Mesendoderm (in vitro differentiated cells): ENCODE data around the gene GUCA1A.

Experiments
- DNase-seq: peaks from one replicate; pipeline ENCODE4 v3.0.0; 2013
- H2AK5ac ChIP-seq: 2 replicates; pipeline ENCODE4 v1.6.1; 2013; ENCODE audit warnings: low read length, inconsistent platforms
- H2BK120ac ChIP-seq: 2 replicates; pipeline ENCODE4 v1.6.1; 2013; ENCODE audit warnings: low read depth, mild to moderate bottlenecking, low read length, moderate library complexity, mixed read lengths
- H2BK15ac ChIP-seq: replicated peaks from 2 replicates; pipeline ENCODE4 v1.6.1; 2013; ENCODE audit warnings: low read depth, mild to moderate bottlenecking, moderate library complexity
- H2BK5ac ChIP-seq: 2 replicates; pipeline ENCODE4 v1.6.1; 2013; ENCODE audit warnings: low read length, inconsistent platforms
- H3K18ac ChIP-seq: 2 replicates; pipeline ENCODE4 v1.6.1; 2013; ENCODE audit warnings: mild to moderate bottlenecking, low read length, mixed read lengths
- H3K23ac ChIP-seq: one replicate; pipeline ENCODE4 v1.6.1; 2013; ENCODE audit warnings: low read length
- H3K27ac ChIP-seq: 2 replicates; pipeline ENCODE4 v1.5.1; 2013; ENCODE audit warnings: low read depth, mild to moderate bottlenecking, inconsistent platforms, low read length, moderate library complexity
- H3K27me3 ChIP-seq: 2 replicates; pipeline ENCODE4 v1.6.1; 2013; ENCODE audit warnings: low read length, control low read depth, mild to moderate bottlenecking, inconsistent platforms; ENCODE audit not compliant: insufficient read depth, poor library complexity
- H3K36me3 ChIP-seq: 2 replicates; pipeline ENCODE4 v1.6.1; 2013; ENCODE audit warnings: low read length, inconsistent platforms; ENCODE audit not compliant: control insufficient read depth, insufficient read depth
- H3K4ac ChIP-seq: one replicate; pipeline ENCODE4 v1.6.1; 2013; ENCODE audit warnings: low read depth, mild to moderate bottlenecking, low read length, moderate library complexity
- H3K4me1 ChIP-seq: 2 replicates; pipeline ENCODE4 v1.6.1; 2013; ENCODE audit warnings: low read depth, low read length, inconsistent platforms; ENCODE audit not compliant: control insufficient read depth
- H3K4me2 ChIP-seq: 2 replicates; pipeline ENCODE4 v1.6.1; 2013; ENCODE audit warnings: low read length
- H3K4me3 ChIP-seq: 2 replicates; pipeline ENCODE4 v1.5.1; 2013; ENCODE audit warnings: mild to moderate bottlenecking, low read length
- H3K56ac ChIP-seq: one replicate; pipeline ENCODE4 v1.6.1; 2013; ENCODE audit warnings: low read length
- H3K79me1 ChIP-seq: 2 replicates; pipeline ENCODE4 v1.6.1; 2013; ENCODE audit warnings: low read length, inconsistent platforms
- H3K79me2 ChIP-seq: 2 replicates; pipeline ENCODE4 v1.6.1; 2013; ENCODE audit warnings: mild to moderate bottlenecking, low read length; ENCODE audit not compliant: control insufficient read depth, insufficient read depth
- H3K9ac ChIP-seq: 2 replicates; pipeline ENCODE4 v1.6.1; 2013; ENCODE audit warnings: low read length, inconsistent platforms
- H4K5ac ChIP-seq: one replicate; pipeline ENCODE4 v1.6.1; 2013; ENCODE audit warnings: low read length
- H4K8ac ChIP-seq: one replicate; pipeline ENCODE4 v1.6.1; 2013; ENCODE audit warnings: low read depth, mild to moderate bottlenecking, control low read depth, low read length, moderate library complexity
- WGBS: extraction: QIAGEN DNeasy Blood & Tissue Kit; methylation state at CpG from one replicate; pipeline ENCODE4 v1.1.7; 2013; ENCODE audit warnings: low lambda C conversion rate, missing lambda C conversion rate; ENCODE audit not compliant: insufficient coverage; ENCODE audit errors: extremely low coverage; 5-methylcytosine and 5-hydroxymethylcytosine counted together

Gene GUCA1A

DNA sequence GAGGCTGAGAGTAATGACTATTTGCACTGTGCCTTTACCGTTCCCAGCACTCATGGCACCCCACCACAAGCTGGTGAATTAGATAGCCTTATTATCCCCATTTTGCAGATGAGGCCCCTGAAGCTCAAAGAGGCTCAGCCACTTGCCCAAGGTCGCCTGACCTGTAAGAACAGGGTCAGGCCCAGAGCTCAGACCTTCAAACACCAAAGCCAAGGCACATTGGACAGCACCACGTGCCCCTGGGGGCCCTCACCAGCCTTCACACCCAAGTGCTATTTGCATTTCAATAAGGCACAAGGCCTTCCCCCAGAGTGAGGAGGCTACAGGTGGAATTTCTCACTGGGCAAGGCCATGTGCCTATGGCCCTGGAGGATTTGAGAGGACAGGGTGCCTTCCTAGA lies 16.5 kb upstream of the GUCA1A start:
- Histone ChIP-seq H3K9ac (no peak overlapping the region), H3K36me3 (no peaks in the 10 kb centered on the region), H2BK15ac (no peak overlapping the region), H3K79me2 (no peaks in the 10 kb centered on the region), H3K4me1 (no peaks in the 10 kb centered on the region), H2AK5ac (no peak overlapping the region), H3K23ac (no peak overlapping the region), H4K5ac (no peak overlapping the region), H3K4me3 (no peak overlapping the region), H3K18ac (no peak overlapping the region), H3K4ac (no peak overlapping the region), H3K4me2 (no peak overlapping the region), H3K27ac (no peak overlapping the region), H3K79me1 (no peaks in the 10 kb centered on the region), H3K27me3 (no peaks in the 10 kb centered on the region), H2BK120ac (no peak overlapping the region), H2BK5ac (no peak overlapping the region), H4K8ac (no peak overlapping the region), H3K56ac (no peak overlapping the region)
- no peak for DNase-seq
- no CpG with 5 or more reads among the region's 3 CpGs for WGBS

DNA sequence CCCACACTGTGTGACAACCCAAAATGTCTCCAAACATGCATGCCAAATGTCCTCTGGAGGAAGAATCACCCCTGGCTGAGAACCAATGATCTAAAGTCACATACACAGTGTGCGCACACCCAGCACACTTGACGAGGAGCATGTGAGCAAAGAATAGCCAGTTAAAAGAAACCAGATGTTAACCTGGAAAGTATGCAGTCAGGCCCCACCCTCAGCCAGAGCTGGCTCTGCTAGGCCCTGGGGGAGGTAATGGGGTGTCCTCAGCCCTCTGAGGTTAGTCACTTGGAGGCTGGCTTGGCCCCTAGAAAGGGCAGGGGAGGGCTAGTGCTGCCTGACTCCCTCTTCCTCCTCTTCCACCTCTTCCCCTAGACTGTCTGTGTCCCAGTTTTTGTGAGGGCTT lies 15.2 kb upstream of the GUCA1A start:
- Histone ChIP-seq H2BK5ac (no peak overlapping the region), H3K18ac (no peak overlapping the region), H3K56ac (no peak overlapping the region), H4K8ac (no peak overlapping the region), H3K79me2 (no peaks in the 10 kb centered on the region), H3K4me1 (peaks cover 2% of the 10 kb centered on the region), H3K4me3 (no peak overlapping the region), H2BK120ac (no peak overlapping the region), H3K9ac (no peak overlapping the region), H3K4me2 (no peak overlapping the region), H3K79me1 (no peaks in the 10 kb centered on the region), H2AK5ac (no peak overlapping the region), H4K5ac (no peak overlapping the region), H3K27me3 (no peaks in the 10 kb centered on the region), H3K36me3 (no peaks in the 10 kb centered on the region), H3K23ac (no peak overlapping the region), H3K27ac (no peak overlapping the region), H2BK15ac (no peak overlapping the region), H3K4ac (no peak overlapping the region)
- WGBS: no CpG with 5 or more reads among the region's 2 CpGs
- DNase-seq: no peak

DNA sequence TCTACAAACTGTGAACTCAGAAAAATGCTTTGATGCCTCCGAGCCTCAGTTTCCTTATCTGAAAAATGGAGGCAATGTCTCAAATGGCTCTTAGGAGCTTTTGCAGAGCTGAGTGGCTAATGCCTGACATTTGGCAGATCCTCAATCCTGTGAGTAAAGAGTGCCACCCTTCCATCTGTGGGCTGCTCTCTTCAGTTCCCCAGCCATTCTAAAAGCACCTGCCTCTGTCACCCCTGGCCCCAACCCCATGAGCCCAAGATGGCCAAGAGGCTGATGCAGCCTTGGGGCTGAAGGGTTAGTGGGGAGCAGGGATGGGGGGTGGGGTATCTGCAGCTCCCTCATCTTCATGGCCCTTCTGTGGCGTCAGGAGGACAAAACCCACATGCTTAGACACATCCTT lies 14.5 kb upstream of the GUCA1A start:
- H3K23ac ChIP-seq: no peak overlapping the region
- no CpG with 5 or more reads among the region's 2 CpGs for WGBS
- no peak for DNase-seq

DNA sequence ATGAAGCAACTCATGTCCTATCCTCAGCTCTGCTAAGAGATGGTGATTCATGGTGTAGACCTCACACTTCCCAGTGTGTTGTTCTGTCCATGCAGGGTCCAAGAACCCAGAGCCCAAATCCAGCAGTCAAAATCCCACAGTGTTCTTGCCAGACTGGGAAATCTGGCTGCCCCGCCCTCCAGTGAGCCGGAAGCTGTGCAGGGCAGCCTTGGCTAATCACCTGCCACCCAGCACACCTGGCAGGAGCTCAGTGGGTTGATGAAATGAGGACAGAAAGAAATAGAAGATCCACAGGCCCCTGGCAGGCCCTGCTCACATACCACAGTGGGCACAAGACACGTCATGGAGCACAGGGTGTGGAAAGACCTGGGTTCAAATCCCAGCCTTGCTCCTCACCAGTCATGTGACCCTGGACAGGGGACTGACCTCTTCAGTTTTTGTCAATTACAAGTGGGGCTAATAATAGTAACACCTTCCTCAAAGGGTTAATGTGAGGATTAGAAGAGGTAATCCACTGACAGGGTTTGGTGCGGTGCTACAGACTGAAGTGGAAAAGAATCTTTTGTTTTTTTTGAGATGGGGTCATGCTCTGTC lies 13.6 kb upstream of the GUCA1A start:
- Histone ChIP-seq H4K5ac (no peak overlapping the region), H3K4me3 (no peak overlapping the region), H3K27me3 (no peaks in the 10 kb centered on the region), H2AK5ac (no peak overlapping the region), H2BK15ac (no peak overlapping the region), H3K56ac (no peak overlapping the region), H3K18ac (no peak overlapping the region), H3K36me3 (no peaks in the 10 kb centered on the region), H3K4ac (no peak overlapping the region), H3K4me1 (peaks cover 2% of the 10 kb centered on the region), H3K79me1 (no peaks in the 10 kb centered on the region), H3K23ac (no peak overlapping the region), H2BK120ac (no peak overlapping the region), H4K8ac (no peak overlapping the region), H3K9ac (no peak overlapping the region), H3K27ac (no peak overlapping the region), H3K4me2 (no peak overlapping the region), H3K79me2 (no peaks in the 10 kb centered on the region), H2BK5ac (no peak overlapping the region)
- DNase-seq: no peak
- no CpG with 5 or more reads among the region's 4 CpGs for WGBS

More for the DNA sequence above, 14.5 kb upstream of the GUCA1A start:
- Histone ChIP-seq H2BK120ac (no peak overlapping the region), H3K4me3 (no peak overlapping the region), H3K4ac (no peak overlapping the region), H3K27me3 (no peaks in the 10 kb centered on the region), H3K18ac (no peak overlapping the region), H3K4me2 (no peak overlapping the region), H3K56ac (no peak overlapping the region), H2BK15ac (no peak overlapping the region), H3K9ac (no peak overlapping the region), H2BK5ac (no peak overlapping the region), H3K79me2 (no peaks in the 10 kb centered on the region), H4K8ac (no peak overlapping the region), H2AK5ac (no peak overlapping the region), H3K27ac (no peak overlapping the region), H3K36me3 (no peaks in the 10 kb centered on the region), H3K4me1 (peaks cover 2% of the 10 kb centered on the region), H4K5ac (no peak overlapping the region), H3K79me1 (no peaks in the 10 kb centered on the region)

DNA sequence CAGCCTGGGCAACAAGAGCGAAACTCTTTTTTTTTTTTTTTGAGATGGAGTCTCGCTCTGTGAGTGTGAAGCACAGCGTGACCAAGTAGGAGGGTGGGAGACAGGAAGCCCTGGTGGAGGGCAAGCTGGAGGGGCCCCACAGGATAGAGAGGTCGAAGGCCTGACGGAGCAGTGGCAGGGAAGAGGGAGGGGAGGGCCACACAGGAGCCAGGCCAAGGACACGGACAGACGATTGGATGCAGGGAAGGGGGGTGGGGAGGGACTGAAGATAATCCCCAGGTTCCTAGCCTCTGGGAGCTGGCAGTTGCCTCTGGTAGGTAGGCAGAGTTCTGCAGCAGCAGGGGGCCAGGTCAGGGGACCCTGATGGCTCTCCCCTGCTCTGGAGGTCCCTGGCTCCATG lies 10.8 kb upstream of the GUCA1A start:
- Histone ChIP-seq H3K23ac (no peak overlapping the region), H2BK120ac (no peak overlapping the region), H3K79me2 (no peaks in the 10 kb centered on the region), H3K18ac (no peak overlapping the region), H3K56ac (peak overlapping the region; percentile 58), H3K4me3 (no peak overlapping the region), H4K5ac (no peak overlapping the region), H3K36me3 (no peaks in the 10 kb centered on the region), H3K4me1 (peaks cover 2% of the 10 kb centered on the region), H3K9ac (no peak overlapping the region), H4K8ac (no peak overlapping the region), H3K27me3 (no peaks in the 10 kb centered on the region), H2BK15ac (no peak overlapping the region), H3K79me1 (no peaks in the 10 kb centered on the region), H3K4ac (no peak overlapping the region), H2BK5ac (no peak overlapping the region), H3K27ac (no peak overlapping the region), H2AK5ac (no peak overlapping the region), H3K4me2 (no peak overlapping the region)
- DNase-seq: peak; percentile 50
- WGBS: no CpG with 5 or more reads among the region's 7 CpGs

DNA sequence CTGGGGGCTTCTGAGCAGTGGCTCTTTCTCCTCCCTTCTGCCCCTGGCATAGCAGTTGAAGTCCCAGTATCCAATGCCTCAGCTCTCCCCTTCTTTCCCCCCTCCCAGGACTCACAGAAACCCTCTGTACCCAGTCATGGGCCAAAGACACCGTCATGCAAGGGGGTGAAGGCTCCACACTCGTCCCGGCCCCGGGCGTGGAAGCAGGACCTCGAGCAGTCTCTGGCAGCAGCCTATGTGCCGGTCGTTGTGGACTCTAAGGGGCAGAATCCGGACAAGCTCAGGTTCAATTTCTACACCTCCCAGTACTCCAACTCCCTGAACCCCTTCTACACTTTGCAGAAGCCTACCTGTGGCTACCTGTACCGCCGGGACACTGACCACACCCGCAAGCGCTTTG lies 10.4 kb upstream of the GUCA1A start:
- no peaks in the 10 kb centered on the region for H3K79me2 ChIP-seq
- no peak overlapping the region for H2BK5ac ChIP-seq
- no peak overlapping the region for H2BK120ac ChIP-seq
- H3K4me2 ChIP-seq: no peak overlapping the region
- H4K8ac ChIP-seq: no peak overlapping the region
- H3K4ac ChIP-seq: no peak overlapping the region
- no peak overlapping the region for H3K27ac ChIP-seq
- no peaks in the 10 kb centered on the region for H3K27me3 ChIP-seq
- WGBS: no CpG with 5 or more reads among the region's 13 CpGs
- no peak overlapping the region for H3K4me3 ChIP-seq
- H2AK5ac ChIP-seq: no peak overlapping the region
- no peaks in the 10 kb centered on the region for H3K36me3 ChIP-seq
- no peak overlapping the region for H3K18ac ChIP-seq
- no peak overlapping the region for H4K5ac ChIP-seq
- H3K9ac ChIP-seq: no peak overlapping the region
- H3K79me1 ChIP-seq: no peaks in the 10 kb centered on the region
- H2BK15ac ChIP-seq: no peak overlapping the region
- H3K4me1 ChIP-seq: peaks cover 2% of the 10 kb centered on the region
- peak overlapping the region; percentile 58 for H3K56ac ChIP-seq
- DNase-seq: no peak
- no peak overlapping the region for H3K23ac ChIP-seq
